Mucosa of descending colon (tissue), 3 donors: ENCODE data around the gene ATP2B3. TPM values are rescaled to one million over a fixed set of nuclear protein-coding genes. Genes with fewer than 3 reads are reported as not detected.

Experiments
- ATAC-seq: fragments of 200-7000 bp; cut with Tn5 transposase; one replicate; pipeline ENCODE4 v1.9.1; 2020; ENCODE audit warnings: mild to moderate bottlenecking, moderate library complexity
- DNase-seq, 3 donors: peaks; one replicate each; pipeline ENCODE4 v3.0.0-alpha.2; 2020
- H3K36me3 ChIP-seq: fragments of 200-600 bp; one replicate; pipeline ENCODE4 v1.8.0; 2021; ENCODE audit warnings: low read depth, mild to moderate bottlenecking
- H3K4me1 ChIP-seq: fragments of 200-600 bp; one replicate; pipeline ENCODE4 v1.8.0; 2021; ENCODE audit warnings: low read depth, mild to moderate bottlenecking
- H3K4me3 ChIP-seq: fragments of 200-600 bp; one replicate; pipeline ENCODE4 v1.8.0; 2021; ENCODE audit warnings: mild to moderate bottlenecking
- H3K9me3 ChIP-seq: fragments of 200-600 bp; one replicate; pipeline ENCODE4 v1.8.0; 2021; ENCODE audit warnings: mild to moderate bottlenecking
- intact Hi-C, 2 donors: fragments of 100-400 bp; cut with DNase I in 1 of 2; cut with micrococcal nuclease in 1 of 2; formaldehyde crosslinking; loops; one replicate each; pipeline versions ENCODE4 v1.11.0 to v1.11.1; 2022; cut with DNase I, micrococcal nuclease
- total RNA-seq, 3 donors: library from RNA; stranded (reverse); fragmentation: NEBNext Ultra II Directional in 2 of 3; extraction: Animal tissue kit (Norgen Biotek cat#: 25700) in 2 of 3; gene quantifications; one replicate each; pipeline versions ENCODE4 v1.2.1 to v1.2.4, GENCODE V29; 2021 to 2023
- TF ChIP-seq, protein P1 (sequence below): fragments of 200-600 bp; IDR thresholded peaks from one replicate; pipeline ENCODE4 v1.8.0; 2022; ENCODE audit warnings: antibody characterized with exemption, mild to moderate bottlenecking
- donor health status: DM: no; HTN: no; CAD: no; lungs with moderate emphysema.
- donor health status: DM: no; HTN: no; CAD: no.
- donor health status: DM: no; HTN: yes; CAD: no.

Gene ATP2B3
- total RNA-seq, 3 donors from 2014 or later = 0.07 to 1.1 TPM; not detected in 1

DNA sequence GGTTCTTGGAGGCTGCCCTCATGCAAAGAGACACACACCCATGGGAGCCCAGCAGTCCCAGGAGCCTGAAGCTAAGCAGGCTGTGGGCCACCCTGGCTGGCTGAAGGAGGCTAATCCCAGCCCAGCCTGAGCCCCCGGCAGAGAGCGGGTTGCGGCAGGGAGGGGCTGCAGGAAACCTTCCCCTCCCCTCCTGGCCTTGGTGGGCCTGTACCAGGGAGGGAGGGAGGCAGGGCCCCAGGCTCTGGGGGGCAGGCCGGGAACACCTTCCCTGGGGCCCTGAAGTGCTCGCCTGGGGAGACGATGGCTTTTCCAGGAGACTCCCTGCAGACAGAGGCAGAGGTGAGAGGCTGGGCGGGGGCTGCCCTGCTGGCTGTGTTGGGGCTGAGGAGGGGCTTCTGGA is 19.0 kb upstream of the ATP2B3 start:
- Histone ChIP-seq H3K36me3 (no peaks in the 10 kb centered on the region), H3K9me3 (no peaks in the 10 kb centered on the region), H3K4me1 (no peaks in the 10 kb centered on the region), H3K4me3 (no peak overlapping the region)
- intact Hi-C loops = loop anchor here in 1 of 2 donors (10.0 kb wide), 1 partner anchor 464 kb away; no protein-coding TSS in a partner anchor
- no peak for ATAC-seq
- no peak for DNase-seq
- TF ChIP-seq, protein P1, sequence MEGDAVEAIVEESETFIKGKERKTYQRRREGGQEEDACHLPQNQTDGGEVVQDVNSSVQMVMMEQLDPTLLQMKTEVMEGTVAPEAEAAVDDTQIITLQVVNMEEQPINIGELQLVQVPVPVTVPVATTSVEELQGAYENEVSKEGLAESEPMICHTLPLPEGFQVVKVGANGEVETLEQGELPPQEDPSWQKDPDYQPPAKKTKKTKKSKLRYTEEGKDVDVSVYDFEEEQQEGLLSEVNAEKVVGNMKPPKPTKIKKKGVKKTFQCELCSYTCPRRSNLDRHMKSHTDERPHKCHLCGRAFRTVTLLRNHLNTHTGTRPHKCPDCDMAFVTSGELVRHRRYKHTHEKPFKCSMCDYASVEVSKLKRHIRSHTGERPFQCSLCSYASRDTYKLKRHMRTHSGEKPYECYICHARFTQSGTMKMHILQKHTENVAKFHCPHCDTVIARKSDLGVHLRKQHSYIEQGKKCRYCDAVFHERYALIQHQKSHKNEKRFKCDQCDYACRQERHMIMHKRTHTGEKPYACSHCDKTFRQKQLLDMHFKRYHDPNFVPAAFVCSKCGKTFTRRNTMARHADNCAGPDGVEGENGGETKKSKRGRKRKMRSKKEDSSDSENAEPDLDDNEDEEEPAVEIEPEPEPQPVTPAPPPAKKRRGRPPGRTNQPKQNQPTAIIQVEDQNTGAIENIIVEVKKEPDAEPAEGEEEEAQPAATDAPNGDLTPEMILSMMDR = no peak

DNA sequence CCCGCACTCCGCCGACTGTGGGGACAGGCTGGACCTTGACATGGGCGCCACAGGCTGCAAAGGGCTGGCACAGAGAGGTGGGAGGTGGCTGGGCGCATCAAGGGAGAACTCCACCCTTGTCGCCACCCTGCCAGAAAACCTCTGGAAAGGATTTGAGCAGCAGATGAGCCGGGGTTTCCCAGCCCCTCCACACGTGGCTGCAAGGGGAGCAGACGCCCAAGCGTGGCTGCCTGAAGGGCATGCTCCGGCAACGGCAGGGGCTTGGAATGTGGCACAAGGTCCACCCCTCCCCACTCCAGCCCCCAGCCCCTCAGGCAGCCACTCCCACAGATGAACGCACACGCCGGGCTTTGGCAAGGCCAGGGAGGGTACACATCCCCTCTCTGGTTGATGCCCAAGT is 18.1 kb upstream of the ATP2B3 start:
- intact Hi-C loops = loop anchor here in 1 of 2 donors (10.0 kb wide), 1 partner anchor 465 kb away; no protein-coding TSS in a partner anchor
- Histone ChIP-seq H3K4me1 (no peaks in the 10 kb centered on the region), H3K4me3 (no peak overlapping the region), H3K9me3 (no peaks in the 10 kb centered on the region), H3K36me3 (no peaks in the 10 kb centered on the region)
- DNase-seq (no peak), ATAC-seq (no peak)
- TF ChIP-seq, protein P1 = no peak

GRCh38 chrX:153499876-153500275 is 17.6 kb upstream of the ATP2B3 start:
- Histone ChIP-seq H3K36me3 (no peaks in the 10 kb centered on the region), H3K4me3 (no peak overlapping the region), H3K9me3 (no peaks in the 10 kb centered on the region), H3K4me1 (no peaks in the 10 kb centered on the region)
- ATAC-seq = no peak
- intact Hi-C loops = loop anchor here in 1 of 2 donors (10.0 kb wide), 1 partner anchor 465 kb away; no protein-coding TSS in a partner anchor
- no peak for DNase-seq
- TF ChIP-seq, protein P1 = no peak

GRCh38 chrX:153500676-153501280 is 16.7 kb upstream of the ATP2B3 start:
- H3K9me3 ChIP-seq = no peaks in the 10 kb centered on the region
- H3K36me3 ChIP-seq = no peaks in the 10 kb centered on the region
- intact Hi-C loops = no loop called here
- no peaks in the 10 kb centered on the region for H3K4me1 ChIP-seq
- TF ChIP-seq, protein P1 = no peak
- ATAC-seq (no peak), DNase-seq (no peak)
- no peak overlapping the region for H3K4me3 ChIP-seq

GRCh38 chrX:153501530-153501929 is 15.9 kb upstream of the ATP2B3 start:
- no peak for DNase-seq
- ATAC-seq = no peak
- TF ChIP-seq, protein P1 = no peak
- intact Hi-C loops = no loop called here
- Histone ChIP-seq H3K36me3 (no peaks in the 10 kb centered on the region), H3K9me3 (no peaks in the 10 kb centered on the region), H3K4me3 (no peak overlapping the region), H3K4me1 (no peaks in the 10 kb centered on the region)
